ENCODE results near the gene NLRC5.

DNA sequence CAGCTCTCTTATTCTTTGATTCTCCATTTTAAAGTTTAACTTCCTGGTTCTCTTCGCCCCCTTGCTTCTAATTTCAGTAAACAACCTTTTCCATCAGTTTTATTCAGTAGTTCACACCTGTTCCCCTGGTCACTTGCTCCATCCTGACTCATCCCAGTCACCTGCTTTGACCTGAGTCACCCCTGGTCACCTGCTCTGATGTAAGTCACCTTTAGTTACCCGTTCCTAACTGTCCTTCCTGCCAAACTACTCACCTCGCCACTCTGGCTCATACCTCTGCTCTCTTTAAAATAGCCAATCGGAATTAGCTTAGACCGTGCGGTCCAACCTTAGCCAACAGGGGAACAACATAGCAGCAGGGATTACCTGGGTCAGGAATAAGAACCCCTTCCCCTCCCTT lies 4.7 kb upstream of the NLRC5 start:
- no peak for TF ChIP-seq FOXM1 (IDR thresholded peaks at IDR 0.05; ENCODE audit: low read depth)
- no peak for TF ChIP-seq FOXM1 (CRISPR knock-in tag; IDR thresholded peaks at IDR 0.05; ENCODE audit: low read depth)
- TF ChIP-seq, protein P1, sequence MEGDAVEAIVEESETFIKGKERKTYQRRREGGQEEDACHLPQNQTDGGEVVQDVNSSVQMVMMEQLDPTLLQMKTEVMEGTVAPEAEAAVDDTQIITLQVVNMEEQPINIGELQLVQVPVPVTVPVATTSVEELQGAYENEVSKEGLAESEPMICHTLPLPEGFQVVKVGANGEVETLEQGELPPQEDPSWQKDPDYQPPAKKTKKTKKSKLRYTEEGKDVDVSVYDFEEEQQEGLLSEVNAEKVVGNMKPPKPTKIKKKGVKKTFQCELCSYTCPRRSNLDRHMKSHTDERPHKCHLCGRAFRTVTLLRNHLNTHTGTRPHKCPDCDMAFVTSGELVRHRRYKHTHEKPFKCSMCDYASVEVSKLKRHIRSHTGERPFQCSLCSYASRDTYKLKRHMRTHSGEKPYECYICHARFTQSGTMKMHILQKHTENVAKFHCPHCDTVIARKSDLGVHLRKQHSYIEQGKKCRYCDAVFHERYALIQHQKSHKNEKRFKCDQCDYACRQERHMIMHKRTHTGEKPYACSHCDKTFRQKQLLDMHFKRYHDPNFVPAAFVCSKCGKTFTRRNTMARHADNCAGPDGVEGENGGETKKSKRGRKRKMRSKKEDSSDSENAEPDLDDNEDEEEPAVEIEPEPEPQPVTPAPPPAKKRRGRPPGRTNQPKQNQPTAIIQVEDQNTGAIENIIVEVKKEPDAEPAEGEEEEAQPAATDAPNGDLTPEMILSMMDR (IDR thresholded peaks at IDR 0.05 in 2 of 3, conservative IDR thresholded peaks at IDR 0.05 in 1 of 3; ENCODE audit: insufficient read depth in 2 of 3, low read depth in 1 of 3, low read length in 3 of 3) = no peak
- TF ChIP-seq ZNF384 (IDR thresholded peaks at IDR 0.05; ENCODE audit: low read depth, low read length) = no peak
- TF ChIP-seq XRCC5 (IDR thresholded peaks at IDR 0.05; ENCODE audit: low read depth, low read length) = no peak
- TF ChIP-seq, protein P2, sequence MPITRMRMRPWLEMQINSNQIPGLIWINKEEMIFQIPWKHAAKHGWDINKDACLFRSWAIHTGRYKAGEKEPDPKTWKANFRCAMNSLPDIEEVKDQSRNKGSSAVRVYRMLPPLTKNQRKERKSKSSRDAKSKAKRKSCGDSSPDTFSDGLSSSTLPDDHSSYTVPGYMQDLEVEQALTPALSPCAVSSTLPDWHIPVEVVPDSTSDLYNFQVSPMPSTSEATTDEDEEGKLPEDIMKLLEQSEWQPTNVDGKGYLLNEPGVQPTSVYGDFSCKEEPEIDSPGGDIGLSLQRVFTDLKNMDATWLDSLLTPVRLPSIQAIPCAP (CRISPR knock-in tag; IDR thresholded peaks at IDR 0.05; ENCODE audit: borderline replicate concordance) = no peak
- TF ChIP-seq, protein P3, sequence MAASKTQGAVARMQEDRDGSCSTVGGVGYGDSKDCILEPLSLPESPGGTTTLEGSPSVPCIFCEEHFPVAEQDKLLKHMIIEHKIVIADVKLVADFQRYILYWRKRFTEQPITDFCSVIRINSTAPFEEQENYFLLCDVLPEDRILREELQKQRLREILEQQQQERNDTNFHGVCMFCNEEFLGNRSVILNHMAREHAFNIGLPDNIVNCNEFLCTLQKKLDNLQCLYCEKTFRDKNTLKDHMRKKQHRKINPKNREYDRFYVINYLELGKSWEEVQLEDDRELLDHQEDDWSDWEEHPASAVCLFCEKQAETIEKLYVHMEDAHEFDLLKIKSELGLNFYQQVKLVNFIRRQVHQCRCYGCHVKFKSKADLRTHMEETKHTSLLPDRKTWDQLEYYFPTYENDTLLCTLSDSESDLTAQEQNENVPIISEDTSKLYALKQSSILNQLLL (CRISPR knock-in tag; IDR thresholded peaks at IDR 0.05; ENCODE audit: borderline replicate concordance) = no peak
- no peak for TF ChIP-seq SREBF1 (IDR thresholded peaks at IDR 0.05; ENCODE audit: borderline replicate concordance, low read depth, low read length)
- TF ChIP-seq, protein P4, sequence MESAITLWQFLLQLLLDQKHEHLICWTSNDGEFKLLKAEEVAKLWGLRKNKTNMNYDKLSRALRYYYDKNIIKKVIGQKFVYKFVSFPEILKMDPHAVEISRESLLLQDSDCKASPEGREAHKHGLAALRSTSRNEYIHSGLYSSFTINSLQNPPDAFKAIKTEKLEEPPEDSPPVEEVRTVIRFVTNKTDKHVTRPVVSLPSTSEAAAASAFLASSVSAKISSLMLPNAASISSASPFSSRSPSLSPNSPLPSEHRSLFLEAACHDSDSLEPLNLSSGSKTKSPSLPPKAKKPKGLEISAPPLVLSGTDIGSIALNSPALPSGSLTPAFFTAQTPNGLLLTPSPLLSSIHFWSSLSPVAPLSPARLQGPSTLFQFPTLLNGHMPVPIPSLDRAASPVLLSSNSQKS (CRISPR knock-in tag; IDR thresholded peaks at IDR 0.05) = no peak
- TF ChIP-seq ZFX (CRISPR knock-in tag; IDR thresholded peaks at IDR 0.05) = no peak
- no peak for TF ChIP-seq PHF8 (IDR thresholded peaks at IDR 0.05; ENCODE audit: borderline replicate concordance, low read length)
- TF ChIP-seq BRCA1 (IDR thresholded peaks at IDR 0.05) = no peak
- TF ChIP-seq BRCA1 (CRISPR knock-in tag; IDR thresholded peaks at IDR 0.05) = no peak
- TF ChIP-seq ZNF717 (CRISPR knock-in tag; IDR thresholded peaks at IDR 0.05) = no peak
